ENCODE measurements around the gene BSN. TPM values are rescaled to one million over a fixed set of nuclear protein-coding genes. Genes with fewer than 3 reads are reported as not detected.
"Not testable (repeated sequence)": the region's sequence is repeated elsewhere in the genome, so short reads cannot be mapped to it uniquely, and the experiment has no call there.

Gene BSN
- total RNA-seq, 4 donors from 2014 or later: 0.44 to 1.8 (median 0.92) TPM

DNA sequence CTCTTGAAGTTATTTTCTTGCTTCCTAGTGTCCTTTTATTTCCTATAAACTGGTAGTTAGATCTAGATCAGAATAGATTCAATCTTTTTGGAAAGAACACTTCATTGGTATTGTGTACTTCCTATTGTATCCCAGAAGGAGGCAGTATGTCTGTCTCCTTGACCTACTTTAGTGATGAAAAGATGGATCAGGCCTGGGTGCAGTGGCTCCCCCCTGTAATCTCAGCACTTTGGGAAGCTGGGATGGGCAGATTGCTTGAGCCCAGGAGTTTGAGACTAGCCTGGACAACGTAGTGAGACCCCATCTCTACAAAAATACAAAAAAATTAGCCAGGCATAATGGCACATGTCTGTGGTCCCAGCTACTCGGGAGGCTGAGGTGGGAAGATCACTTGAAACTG lies 12.0 kb downstream of the BSN start:
- Histone ChIP-seq H3K9me3 (no peaks in the 10 kb centered on the region), H3K36me3 (no peaks in the 10 kb centered on the region), H3K27ac (no peak overlapping the region), H3K27me3 (no peaks in the 10 kb centered on the region), H3K4me1 (no peaks in the 10 kb centered on the region), H3K4me3 (no peak overlapping the region)
- WGBS, 2 donors: 68 to 87% methylated on average over 2 of the region's 2 CpGs
- TF ChIP-seq, protein P1, sequence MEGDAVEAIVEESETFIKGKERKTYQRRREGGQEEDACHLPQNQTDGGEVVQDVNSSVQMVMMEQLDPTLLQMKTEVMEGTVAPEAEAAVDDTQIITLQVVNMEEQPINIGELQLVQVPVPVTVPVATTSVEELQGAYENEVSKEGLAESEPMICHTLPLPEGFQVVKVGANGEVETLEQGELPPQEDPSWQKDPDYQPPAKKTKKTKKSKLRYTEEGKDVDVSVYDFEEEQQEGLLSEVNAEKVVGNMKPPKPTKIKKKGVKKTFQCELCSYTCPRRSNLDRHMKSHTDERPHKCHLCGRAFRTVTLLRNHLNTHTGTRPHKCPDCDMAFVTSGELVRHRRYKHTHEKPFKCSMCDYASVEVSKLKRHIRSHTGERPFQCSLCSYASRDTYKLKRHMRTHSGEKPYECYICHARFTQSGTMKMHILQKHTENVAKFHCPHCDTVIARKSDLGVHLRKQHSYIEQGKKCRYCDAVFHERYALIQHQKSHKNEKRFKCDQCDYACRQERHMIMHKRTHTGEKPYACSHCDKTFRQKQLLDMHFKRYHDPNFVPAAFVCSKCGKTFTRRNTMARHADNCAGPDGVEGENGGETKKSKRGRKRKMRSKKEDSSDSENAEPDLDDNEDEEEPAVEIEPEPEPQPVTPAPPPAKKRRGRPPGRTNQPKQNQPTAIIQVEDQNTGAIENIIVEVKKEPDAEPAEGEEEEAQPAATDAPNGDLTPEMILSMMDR (IDR thresholded peaks at IDR 0.05): no peak
- no peak for TF ChIP-seq EP300 (IDR thresholded peaks at IDR 0.05)
- no peak for DNase-seq (ENCODE audit: low spot score in 2 of 2)

DNA sequence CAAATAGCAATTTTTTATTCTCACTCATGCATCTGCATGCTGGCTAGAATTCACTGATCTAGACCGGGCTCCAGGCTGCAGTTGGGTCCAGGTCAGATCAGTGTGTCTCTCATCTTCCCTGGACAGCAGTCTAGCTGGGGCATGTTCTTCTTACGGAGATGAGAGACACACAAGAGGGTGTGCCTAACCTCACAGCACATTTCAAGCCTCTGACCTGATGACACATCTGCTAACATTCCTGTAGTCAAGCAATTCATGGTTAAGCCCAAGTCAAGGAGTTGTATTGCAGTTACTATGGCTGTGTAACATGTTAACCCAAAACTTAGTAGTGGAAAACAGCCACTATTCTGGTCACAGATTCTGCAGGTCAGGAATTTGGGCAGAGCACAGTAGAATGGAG lies 13.1 kb downstream of the BSN start:
- no peaks in the 10 kb centered on the region for H3K36me3 ChIP-seq
- no peaks in the 10 kb centered on the region for H3K27me3 ChIP-seq
- no peaks in the 10 kb centered on the region for H3K4me1 ChIP-seq
- TF ChIP-seq, protein P1 (IDR thresholded peaks at IDR 0.05): no peak
- no peak for TF ChIP-seq POLR2A (IDR thresholded peaks at IDR 0.05)
- no peak for TF ChIP-seq EP300 (IDR thresholded peaks at IDR 0.05)
- DNase-seq (ENCODE audit: low spot score in 2 of 2): no peak
- WGBS, 2 donors: 37 to 58% methylated on average over 2 of the region's 2 CpGs
- H3K27ac ChIP-seq: no peak overlapping the region
- H3K9me3 ChIP-seq: no peaks in the 10 kb centered on the region
- H3K4me3 ChIP-seq: no peak overlapping the region

DNA sequence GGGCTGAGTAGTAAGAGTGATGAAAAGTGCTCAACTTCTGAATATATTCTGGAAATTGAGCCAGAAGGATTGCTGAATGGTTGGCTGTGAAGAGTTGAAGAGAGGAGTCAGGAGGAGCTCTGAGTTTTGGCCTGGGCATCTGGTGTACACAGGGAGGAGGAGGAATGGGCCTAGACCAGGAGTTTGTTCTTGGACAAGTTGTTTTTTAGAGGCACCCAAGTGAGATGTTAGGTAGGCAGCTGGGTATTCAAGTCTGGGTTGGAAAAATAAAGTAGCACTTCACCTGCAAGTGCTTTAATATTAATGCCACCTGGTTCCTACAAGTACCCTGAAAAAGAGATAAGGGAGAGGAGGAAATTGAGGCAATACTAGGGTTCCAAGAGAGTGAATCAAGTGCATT lies 14.7 kb downstream of the BSN start:
- Histone ChIP-seq H3K9me3 (no peaks in the 10 kb centered on the region), H3K36me3 (no peaks in the 10 kb centered on the region), H3K27me3 (no peaks in the 10 kb centered on the region), H3K4me1 (no peaks in the 10 kb centered on the region), H3K27ac (no peak overlapping the region), H3K4me3 (no peak overlapping the region)
- TF ChIP-seq POLR2A (IDR thresholded peaks at IDR 0.05) (no peak), EP300 (IDR thresholded peaks at IDR 0.05) (no peak)
- TF ChIP-seq, protein P1 (IDR thresholded peaks at IDR 0.05): no peak
- no peak for DNase-seq (ENCODE audit: low spot score in 2 of 2)

DNA sequence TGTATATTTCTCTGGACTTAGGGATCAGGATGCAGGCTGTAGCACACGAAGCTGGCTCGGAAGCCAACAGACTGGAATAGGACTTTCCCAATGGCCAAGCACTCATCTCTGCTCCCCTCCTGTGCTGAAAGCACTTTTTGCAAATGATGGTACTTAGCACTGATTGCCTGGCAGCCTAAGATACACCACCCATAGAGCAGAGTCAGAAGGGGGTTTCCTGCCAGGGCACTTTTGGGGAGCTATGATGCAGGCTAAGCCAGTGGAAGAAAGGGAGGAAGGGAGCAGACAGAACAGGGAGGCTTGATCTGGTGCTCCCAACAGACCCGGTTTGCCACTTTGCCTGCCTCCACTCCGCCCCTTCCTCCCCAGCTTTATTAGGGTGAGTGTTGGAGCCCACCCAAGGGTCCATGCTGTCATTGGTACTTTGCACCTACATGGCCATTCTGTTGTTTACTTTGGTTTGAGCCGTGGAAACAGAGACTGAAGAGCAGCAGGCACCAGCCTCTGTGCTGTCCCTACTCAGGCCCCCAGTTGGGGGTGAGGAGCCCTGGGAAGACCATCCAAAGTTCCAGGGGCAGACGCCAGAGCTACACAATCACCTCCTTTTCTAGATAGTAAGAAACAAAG lies 15.9 kb downstream of the BSN start:
- H3K36me3 ChIP-seq: no peaks in the 10 kb centered on the region
- DNase-seq (ENCODE audit: low spot score in 2 of 2): no peak
- H3K27me3 ChIP-seq: no peaks in the 10 kb centered on the region
- 54 to 64% methylated on average over 6 of the region's 6 CpGs for WGBS, 2 donors
- H3K27ac ChIP-seq: no peak overlapping the region
- H3K4me3 ChIP-seq: no peak overlapping the region
- TF ChIP-seq EP300 (IDR thresholded peaks at IDR 0.05): no peak
- TF ChIP-seq, protein P1 (IDR thresholded peaks at IDR 0.05): no peak
- no peak for TF ChIP-seq POLR2A (IDR thresholded peaks at IDR 0.05)
- no peaks in the 10 kb centered on the region for H3K4me1 ChIP-seq
- H3K9me3 ChIP-seq: no peaks in the 10 kb centered on the region

DNA sequence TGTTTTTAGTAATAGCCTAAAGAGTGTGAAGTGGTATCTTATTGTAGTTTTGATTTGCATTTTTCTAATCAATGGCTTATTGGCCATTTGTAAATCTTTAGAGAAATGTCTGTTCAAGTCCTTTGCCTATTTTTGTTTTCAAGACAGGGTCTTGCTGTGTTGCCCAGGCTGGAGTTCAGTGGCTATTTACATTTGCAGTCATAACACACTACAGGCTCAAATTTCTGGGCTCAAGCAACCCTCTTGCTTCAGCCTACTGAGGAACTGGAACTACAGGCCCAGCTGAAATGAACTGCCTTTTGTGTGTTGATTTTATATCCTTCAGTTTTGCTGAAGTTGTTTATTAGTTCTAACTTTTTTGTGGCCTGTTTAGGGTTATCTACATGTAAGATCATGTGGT lies 27.9 kb downstream of the BSN start:
- H3K4me1 ChIP-seq: no peaks in the 10 kb centered on the region
- peaks cover 0 to 9% (median 0%) of the 10 kb centered on the region in 4 donors for H3K9me3 ChIP-seq
- H3K4me3 ChIP-seq: no peak overlapping the region
- no peak for TF ChIP-seq POLR2A (IDR thresholded peaks at IDR 0.05)
- no peak for TF ChIP-seq EP300 (IDR thresholded peaks at IDR 0.05)
- TF ChIP-seq, protein P1 (IDR thresholded peaks at IDR 0.05): no peak
- H3K27me3 ChIP-seq: no peaks in the 10 kb centered on the region
- H3K27ac ChIP-seq: no peak overlapping the region
- no peak for DNase-seq (ENCODE audit: low spot score in 2 of 2)
- H3K36me3 ChIP-seq: no peaks in the 10 kb centered on the region

DNA sequence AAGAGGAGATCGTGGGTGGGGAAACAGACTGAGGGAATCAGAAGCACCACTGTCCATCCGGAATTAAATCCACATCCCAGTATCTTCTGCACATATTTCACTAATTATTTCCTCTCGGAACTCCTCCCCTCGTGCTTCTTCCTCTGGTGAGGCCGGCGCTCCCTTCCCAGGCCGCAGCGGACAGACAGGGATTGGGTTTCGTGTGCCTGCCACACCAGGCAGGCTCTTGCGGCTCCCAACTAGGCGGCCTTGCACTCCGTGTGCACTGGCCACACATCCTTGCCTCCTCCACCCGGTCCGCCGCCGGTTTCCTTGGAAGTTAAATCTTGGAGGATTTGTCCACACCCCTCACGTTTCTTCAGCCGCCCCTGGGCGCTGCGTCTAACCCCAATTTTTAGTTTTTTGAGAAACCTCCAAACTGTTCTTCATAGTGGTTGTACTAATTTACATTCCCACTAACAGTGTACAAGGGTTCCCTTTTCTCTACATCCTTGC lies 31.0 kb downstream of the BSN start:
- H3K36me3 ChIP-seq; H3K4me1 ChIP-seq; DNase-seq (ENCODE audit: low spot score in 2 of 2); H3K9me3 ChIP-seq; H3K27ac ChIP-seq; H3K27me3 ChIP-seq; H3K4me3 ChIP-seq: not testable (repeated sequence)
- 84 to 87% methylated on average over 20 of the region's 20 CpGs for WGBS, 2 donors
